Panc1 (cell line): Measurements from ENCODE around the gene SLIT3.

Source experiments
- POLR2AphosphoS5 ChIP-seq: IDR thresholded peaks from 2 replicates; pipeline ENCODE4 v1.6.1; 2012; ENCODE audit warnings: mild to moderate bottlenecking, low read depth, low read length, moderate library complexity
- TCF7L2 ChIP-seq: IDR thresholded peaks from 2 replicates; pipeline ENCODE4 v1.6.1; 2011; ENCODE audit warnings: mild to moderate bottlenecking, low read depth, low read length, inconsistent platforms
- TF ChIP-seq, protein P1 (sequence below), 2 experiments: IDR thresholded peaks; 2 replicates each; pipeline ENCODE4 v1.6.1; 2011 to 2012; ENCODE audit warnings: low read depth in 2 of 2, control low read depth in 1 of 2, low read length in 1 of 2, mild to moderate bottlenecking in 1 of 2, moderate library complexity in 1 of 2; ENCODE audit not compliant: insufficient read depth in 1 of 2
- TF ChIP-seq, protein P2 (sequence below): fragments of 450-650 bp; IDR thresholded peaks from 2 replicates; pipeline ENCODE4 v1.5.1; 2017; ENCODE audit warnings: mild to moderate bottlenecking

DNA sequence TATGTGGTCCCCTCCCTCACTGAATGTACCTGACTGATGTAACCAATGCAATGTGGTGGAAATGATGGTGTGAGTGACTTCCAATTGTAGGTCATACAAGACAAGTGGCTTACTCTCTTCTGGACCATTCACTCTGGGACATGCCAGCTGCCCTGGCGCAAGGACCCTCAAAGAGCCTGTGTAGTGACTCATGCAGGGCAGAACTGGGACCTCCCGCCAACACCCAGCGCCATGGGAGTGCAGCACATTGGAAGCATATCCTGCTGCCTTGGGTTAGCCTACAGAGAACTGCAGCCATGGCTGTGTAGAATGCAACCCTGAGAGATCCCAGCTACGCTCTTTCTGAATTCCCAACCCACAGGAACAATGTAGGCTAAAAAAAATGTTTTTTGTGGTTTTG lies 631.8 kb downstream of the SLIT3 start:
- TF ChIP-seq, protein P1, sequence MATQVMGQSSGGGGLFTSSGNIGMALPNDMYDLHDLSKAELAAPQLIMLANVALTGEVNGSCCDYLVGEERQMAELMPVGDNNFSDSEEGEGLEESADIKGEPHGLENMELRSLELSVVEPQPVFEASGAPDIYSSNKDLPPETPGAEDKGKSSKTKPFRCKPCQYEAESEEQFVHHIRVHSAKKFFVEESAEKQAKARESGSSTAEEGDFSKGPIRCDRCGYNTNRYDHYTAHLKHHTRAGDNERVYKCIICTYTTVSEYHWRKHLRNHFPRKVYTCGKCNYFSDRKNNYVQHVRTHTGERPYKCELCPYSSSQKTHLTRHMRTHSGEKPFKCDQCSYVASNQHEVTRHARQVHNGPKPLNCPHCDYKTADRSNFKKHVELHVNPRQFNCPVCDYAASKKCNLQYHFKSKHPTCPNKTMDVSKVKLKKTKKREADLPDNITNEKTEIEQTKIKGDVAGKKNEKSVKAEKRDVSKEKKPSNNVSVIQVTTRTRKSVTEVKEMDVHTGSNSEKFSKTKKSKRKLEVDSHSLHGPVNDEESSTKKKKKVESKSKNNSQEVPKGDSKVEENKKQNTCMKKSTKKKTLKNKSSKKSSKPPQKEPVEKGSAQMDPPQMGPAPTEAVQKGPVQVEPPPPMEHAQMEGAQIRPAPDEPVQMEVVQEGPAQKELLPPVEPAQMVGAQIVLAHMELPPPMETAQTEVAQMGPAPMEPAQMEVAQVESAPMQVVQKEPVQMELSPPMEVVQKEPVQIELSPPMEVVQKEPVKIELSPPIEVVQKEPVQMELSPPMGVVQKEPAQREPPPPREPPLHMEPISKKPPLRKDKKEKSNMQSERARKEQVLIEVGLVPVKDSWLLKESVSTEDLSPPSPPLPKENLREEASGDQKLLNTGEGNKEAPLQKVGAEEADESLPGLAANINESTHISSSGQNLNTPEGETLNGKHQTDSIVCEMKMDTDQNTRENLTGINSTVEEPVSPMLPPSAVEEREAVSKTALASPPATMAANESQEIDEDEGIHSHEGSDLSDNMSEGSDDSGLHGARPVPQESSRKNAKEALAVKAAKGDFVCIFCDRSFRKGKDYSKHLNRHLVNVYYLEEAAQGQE (IDR thresholded peaks at IDR 0.05; ENCODE audit: insufficient read depth in 1 of 2, low read depth in 2 of 2, low read length in 1 of 2), result no peak
- TF ChIP-seq, protein P2, sequence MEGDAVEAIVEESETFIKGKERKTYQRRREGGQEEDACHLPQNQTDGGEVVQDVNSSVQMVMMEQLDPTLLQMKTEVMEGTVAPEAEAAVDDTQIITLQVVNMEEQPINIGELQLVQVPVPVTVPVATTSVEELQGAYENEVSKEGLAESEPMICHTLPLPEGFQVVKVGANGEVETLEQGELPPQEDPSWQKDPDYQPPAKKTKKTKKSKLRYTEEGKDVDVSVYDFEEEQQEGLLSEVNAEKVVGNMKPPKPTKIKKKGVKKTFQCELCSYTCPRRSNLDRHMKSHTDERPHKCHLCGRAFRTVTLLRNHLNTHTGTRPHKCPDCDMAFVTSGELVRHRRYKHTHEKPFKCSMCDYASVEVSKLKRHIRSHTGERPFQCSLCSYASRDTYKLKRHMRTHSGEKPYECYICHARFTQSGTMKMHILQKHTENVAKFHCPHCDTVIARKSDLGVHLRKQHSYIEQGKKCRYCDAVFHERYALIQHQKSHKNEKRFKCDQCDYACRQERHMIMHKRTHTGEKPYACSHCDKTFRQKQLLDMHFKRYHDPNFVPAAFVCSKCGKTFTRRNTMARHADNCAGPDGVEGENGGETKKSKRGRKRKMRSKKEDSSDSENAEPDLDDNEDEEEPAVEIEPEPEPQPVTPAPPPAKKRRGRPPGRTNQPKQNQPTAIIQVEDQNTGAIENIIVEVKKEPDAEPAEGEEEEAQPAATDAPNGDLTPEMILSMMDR, result no peak
- no peak for TF ChIP-seq TCF7L2
- no peak for TF ChIP-seq POLR2AphosphoS5
